Dermis microvascular lymphatic vessel endothelial cell (primary cell): ENCODE results near the gene CPA4. TPM values are rescaled to one million over a fixed set of nuclear protein-coding genes. Genes with fewer than 3 reads are reported as not detected.
A peak's percentile ranks its signal among the peaks of the same experiment; 100 is the strongest.

Source experiments
- DNase-seq, 2 donors: peaks; one replicate each; pipeline versions ENCODE4 v3.0.0 to v3.0.0-alpha.2; 2010; ENCODE audit warnings: low read depth in 2 of 2
- total RNA-seq: library from RNA; depleted of rRNA; stranded (reverse); fragments of >200 nt; gene quantifications from 2 replicates; pipeline ENCODE4 v1.2.1, GENCODE V29; 2014

CPA4 gene
- total RNA-seq, 1 donor from 2014 or later, result not detected

DNA sequence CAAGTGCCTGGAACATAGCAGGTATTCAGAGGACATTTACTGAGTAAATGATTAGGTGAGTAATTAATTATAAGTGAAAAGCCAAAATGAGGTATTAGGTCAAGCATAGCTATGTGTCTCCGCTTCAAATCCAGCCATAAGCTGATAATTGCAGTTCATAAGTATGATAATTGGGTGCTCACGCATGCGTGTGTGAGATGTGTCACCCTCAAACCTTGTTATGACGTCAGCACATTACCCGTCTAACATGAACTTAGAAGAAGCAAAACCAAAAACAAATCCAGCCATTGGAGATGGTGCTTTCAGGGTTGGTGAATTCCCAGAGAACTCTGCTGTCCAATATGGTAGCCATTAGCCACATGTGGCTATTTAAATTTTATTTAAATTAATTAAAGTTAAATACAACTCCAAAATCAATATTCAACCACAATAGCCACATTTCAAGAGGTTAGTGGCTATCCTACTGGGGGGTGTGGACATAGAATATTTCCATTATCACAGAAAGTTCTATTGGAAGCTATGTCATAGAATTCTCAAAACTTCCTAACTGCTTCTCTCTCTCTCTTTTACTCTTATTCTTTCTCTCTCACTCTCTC, 51.4 kb downstream of the CPA4 start, which contains the start of gene CPA5:
TSS of gene CPA5 (plus strand) at position 546 of the 596 bp plus-strand sequence. CDS start 1,670 bp downstream, outside the sequence.
- DNase-seq, result no peak

DNA sequence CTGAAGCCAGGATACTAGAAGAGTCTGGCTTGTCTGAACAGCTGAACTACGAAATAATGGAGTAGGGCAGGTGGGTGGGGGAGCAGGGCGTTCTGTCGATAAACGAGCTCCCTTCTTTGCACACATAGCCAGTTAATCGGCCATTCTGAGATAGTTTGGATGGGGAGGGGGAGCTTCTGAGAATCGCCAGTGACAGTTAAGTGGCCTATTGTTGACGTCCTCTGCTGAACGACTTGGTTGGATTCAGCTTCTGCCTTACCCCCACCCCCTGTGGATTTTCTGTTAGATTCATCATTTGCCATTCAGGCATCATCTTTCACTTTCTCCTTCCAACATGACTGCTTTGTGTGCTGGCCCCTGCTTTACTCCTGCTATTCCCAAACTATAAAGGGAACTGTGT, 52.2 kb downstream of the CPA4 start:
- DNase-seq, result no peak

DNA sequence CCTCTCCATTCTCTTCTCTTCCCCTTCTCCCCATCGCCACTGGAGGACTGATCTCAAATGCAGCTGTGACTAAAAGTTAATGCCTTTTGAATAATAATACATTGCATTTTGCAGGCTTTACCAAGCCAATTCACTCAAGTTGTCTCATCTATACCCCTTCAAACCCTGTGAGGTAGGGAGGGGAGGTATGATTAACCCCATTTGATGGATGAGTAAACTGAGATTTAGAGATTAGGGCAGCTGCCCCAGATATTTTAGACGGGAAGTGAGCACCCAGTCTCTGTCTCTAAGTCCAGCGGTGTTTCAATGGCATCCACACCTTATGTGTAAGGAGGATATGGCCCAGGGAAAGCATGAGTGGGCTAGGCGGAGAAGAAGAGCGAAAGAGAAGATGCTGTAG, 52.8 kb downstream of the CPA4 start:
- no peak for DNase-seq

DNA sequence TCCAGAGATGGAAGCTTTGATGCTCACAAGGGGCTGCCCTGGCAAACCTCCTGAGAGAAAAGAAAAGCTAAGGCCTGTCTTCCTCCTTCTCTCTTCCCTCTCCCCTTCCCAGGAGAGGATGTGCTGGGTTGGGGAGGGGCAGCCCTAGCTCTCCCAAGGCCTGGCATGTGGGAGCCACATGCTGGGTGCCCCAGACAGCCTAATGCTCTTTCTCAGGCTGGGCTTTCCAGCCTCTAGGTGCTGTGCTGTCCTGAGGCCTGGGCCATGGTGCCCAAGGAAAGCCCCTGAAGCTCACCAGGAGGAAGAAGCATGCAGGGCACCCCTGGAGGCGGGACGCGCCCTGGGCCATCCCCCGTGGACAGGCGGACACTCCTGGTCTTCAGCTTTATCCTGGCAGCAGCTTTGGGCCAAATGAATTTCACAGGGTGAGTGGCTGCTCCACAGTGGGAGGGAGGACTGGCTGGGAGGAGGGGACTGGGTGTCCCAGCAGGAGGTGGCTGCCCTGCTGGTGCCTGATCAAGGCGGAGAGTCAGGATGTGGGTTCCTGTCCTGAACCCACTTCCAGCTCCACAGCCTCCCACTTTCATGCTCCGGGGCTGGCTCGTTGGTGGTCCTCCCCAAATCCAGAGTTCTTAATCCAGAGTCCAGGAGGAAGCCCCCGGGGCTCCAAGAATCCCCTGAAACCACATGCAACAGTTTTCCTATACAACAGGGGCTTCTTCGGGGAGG, 53.4 kb downstream of the CPA4 start:
- DNase-seq, result no peak

DNA sequence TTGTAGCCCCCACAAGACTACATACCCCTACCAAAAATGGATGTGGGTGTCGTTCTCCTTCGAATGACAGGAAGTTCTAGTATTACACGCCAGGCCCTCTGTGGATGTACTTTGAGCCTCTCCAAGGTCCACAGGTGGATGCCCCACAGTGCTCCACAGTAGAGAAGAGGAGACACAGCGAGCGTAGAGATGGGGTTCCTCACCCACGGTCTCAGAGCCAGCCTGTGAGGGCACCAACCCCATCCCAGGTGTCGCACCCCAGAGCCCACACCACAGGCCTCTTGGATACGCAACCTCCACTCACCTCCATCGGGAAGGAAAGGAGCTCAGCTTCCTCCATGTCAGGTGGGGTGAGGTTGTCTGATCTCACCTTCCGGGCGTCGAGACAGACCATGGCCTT, 54.0 kb downstream of the CPA4 start:
- no peak for DNase-seq

DNA sequence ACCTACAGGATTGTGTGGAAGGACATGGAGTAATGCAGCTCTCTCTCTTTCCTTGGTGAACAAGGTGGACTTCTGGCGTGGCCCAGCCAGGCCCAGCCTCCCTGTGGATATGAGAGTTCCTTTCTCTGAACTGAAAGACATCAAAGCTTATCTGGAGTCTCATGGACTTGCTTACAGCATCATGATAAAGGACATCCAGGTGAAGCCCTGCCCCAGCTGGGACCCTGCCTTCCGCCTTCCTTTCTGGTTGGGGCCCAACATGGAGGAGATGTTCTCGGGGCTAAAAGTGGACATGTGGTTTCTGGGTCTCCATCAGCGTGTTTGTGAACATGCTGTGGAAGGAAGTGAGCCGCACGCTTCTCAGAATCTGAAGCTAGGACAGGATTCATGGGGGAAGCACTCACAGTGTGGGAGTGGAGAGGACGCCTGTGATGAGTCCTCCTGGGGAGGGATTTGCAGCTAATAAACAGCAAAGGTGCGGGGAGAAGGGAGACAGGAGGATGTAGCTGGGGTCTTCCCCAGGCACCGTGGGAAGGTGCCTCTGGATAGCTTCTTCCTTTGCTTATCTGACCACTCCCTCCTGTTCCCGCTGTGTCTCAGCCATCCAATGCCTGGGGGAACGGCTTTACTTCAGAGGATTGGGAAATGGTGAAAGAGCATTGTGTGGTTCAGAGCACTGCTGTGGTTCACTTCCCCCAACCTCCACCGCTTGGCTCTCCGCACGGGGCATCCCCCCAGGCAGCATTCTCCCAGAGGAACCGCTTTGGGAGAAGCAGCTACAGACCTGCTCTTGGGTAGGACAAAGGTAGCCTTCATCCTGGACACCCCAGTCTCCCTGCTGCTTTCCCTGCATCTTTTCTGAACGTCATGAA, 57.2 kb downstream of the CPA4 start:
- no peak for DNase-seq

DNA sequence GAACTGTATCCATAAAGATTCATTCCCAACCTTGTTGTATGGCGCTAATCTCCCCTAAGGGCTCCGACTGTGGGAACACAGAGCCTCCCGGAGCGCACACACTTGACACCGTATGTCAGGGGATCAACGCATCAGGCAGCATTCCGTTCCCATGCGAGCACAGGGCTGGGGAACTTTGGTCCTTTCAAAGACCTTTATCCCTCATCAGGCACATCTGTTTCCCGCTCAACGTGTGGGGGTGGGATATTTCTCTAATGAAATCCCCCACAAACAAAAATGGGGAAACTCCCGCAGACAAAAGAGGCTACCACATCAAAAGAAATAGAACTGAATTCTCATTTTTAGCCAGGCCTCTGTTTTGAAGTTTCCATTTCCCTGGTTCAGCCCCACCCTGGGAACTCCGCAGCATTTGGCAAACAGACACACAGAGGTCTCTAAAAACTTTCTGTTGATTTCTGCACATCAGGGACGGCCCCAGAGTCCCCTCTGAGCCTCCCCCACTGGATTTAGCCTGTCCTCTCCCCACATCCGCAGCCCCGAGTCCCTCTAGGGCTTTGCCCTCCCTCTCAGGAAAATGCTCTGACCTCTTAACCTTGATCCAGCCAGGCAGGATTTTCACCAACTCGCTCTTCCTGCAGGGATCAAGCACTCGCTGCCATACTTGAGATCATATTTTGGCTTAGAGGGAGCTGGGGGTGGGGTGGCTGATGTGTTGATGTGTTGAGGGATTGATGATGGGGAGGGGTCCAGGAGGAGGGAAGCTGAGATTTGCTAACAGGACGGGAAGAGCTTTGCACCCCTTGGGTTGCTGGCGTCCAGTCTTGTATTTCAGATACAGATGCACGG, 58.2 kb downstream of the CPA4 start:
- DNase-seq, result peak; percentile 37 to 62

DNA sequence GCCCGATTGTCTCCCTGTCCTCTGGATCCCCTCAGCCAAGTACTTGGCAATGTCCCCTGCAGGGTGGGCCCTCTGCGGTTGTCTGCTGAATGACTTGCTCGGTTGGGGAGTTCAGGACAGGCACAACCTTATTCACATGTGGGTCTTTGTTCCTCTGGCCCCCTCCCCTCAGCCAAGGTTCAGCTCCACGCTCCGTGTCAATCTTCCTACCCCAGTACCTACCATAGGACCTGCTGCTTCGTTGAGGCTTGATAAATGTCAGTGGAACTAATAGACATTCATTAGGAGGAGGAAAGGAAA, 58.8 kb downstream of the CPA4 start:
- no peak for DNase-seq

DNA sequence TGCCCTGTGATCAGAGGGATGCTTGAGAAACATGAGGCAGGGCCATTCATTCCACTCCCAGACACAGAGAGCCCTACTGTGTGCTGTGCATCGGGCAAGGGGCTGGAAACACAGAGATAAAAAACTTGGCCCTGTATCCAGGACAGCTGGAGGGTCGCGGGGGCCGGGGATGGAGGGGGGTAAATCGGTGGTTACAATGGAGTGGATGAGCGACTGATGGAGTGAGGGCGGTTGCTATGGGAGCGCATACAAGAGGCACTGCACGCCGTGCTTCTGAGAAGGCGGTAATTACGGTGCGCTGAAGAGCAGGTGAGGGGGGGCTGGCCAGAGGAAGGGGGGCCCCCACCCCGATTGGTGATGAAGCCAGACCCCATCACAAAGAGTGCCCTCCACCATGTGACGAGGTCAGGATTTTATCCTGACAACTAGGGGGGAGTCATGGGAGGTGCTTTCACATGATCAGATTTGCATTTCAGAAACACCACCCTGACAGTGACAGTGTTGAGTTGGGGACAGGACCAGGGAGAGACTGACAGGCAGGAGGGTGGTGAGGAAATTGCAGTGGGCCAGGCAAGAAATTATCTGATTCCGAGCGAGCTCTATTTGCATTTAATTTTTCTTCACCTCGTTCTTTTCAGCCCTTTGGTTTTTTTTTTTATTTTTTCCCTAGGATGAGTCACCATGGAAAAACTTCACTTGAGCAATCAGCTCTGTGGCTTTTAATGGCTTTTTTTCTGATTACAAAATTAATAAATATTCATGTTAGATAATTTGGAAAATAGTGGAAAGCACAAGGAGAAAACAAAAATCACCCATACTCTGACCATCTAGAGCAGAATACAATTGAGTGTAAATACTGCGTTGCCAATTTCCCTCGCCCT, 59.5 kb downstream of the CPA4 start:
- peak in 1 of 2 donors; percentile 23 for DNase-seq

DNA sequence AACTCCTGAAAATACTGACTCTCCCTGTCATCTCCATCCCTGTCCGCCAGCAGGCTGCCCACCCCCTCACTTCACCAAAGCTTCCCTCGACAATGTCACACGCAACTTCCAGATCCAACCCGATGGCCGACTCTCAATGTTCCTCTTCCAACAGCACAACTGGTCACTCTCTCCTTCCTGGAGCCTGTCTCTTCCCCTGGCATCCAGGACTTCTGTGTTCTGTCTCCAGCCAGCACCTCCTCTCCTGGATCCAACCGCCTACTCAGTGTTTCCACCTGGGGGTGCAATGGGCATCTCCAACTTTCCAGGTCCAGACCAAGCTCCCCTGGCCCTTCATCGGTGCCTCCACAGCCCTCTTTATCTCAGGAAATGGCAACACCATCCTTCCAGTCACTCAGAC, 60.2 kb downstream of the CPA4 start:
- no peak for DNase-seq

DNA sequence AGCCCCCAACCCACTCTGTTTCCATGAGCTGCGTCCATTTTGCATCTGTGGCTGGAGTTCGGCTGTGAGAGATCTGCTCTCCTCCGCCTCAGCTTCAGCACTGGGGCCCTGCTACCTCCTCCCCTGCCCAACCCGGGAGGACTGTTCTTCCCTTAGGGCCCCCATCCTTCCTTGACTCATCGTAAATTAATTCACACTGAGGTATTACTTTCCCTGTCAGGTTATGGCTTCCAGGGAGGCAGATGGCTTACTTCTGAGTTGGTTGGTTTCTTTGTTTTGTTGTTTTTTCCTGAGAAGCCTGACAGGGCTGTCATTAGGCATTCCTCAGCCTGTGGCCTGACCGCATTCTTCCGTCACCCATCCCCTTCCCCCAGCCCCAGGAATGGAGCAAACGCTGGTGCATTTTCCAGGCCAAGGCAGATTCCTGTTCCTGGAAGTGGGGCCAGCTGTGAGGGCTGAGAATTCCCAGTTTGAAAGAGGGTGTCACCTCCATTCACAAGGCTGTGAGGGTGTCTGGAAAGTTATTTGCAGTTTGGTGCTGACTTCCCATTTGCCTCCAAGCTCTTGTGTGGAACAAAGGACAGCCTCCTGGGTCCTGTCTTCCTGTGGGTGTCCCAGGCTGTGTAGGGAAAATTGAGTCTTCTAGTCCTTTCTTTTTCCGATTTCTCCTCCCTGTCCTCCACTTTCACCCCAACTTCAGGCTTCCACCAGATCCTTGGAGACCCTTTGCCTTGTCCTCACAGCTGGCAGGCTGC, 63.3 kb downstream of the CPA4 start:
- DNase-seq, result peak in 1 of 2 donors; percentile 29

DNA sequence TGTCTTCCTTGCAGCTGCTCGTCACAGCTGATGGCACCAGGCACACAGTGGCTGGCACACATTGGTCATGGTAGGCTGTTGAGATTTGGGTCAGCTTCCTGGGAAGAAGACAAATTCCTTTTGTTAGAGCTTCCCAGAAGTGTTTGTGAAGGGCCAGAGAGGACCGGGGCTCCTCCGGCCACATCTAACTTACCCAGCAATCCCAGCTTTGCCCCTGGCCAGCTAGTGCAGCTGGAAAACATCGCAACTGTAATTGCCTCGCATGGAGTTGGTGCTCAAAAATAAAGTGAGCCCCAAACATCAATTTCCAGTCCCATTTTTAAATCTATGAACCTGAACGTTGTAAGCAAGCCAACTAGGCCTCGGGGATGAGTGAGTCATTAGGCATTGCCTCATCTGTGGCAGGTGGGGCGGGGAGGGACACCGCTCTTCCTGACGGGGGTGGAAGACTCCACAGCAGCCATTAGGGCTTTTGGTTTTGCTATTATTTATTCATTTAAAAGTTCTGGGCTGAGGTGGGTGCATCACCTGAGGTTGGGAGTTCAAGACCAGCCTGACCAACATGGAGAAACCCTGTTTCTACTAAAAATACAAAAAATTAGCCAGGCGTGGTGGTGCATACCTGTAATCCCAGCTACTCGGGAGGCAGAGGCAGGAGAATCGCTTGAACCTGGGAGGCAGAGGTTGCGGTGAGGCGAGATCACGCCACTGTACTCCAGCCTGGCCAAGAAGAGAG, 64.1 kb downstream of the CPA4 start:
- peak; percentile 65 to 69 for DNase-seq

DNA sequence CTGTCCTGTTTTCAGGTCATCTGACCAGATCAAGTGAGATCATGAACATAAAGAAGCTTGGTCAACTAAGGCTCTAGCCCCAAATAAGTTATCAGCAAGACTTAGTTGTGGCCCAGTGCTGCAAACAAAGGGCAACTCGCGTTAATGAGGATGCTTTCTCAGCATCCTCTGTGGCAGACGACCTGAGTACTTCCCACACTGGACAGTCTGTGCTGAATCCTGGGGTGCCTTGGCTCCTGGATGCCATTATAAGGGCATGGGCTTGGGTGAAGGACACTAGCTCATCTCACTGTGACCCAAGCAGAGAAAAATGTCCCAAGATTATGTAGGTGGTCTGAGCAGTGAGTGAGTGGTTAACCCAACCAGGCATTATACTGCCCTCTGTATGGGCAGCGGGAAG, 65.5 kb downstream of the CPA4 start:
- no peak for DNase-seq

DNA sequence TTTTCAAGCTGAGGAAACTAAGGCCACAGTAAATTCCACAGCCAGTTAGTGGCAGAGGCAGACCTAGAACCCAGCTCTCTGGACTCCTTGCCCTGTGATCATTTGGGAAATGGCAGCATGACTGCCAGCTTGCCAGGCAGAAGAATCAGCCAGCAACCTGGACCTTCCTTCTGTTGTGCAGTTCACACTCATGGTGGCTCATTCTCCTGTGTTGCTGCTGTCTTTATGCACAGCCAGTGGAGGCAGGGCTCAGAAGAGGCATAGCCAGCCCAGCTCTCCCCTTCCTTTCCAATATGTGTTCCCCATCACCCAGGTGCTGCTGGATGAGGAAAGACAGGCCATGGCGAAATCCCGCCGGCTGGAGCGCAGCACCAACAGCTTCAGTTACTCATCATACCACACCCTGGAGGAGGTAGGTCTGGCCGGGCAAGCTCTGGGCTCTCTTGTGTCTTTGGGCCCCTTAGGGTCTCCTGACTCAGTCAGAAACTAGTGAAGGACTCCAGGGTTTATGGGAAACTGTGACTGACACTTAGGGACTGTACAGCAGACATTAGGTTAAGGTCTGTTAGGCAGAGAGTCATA, 66.4 kb downstream of the CPA4 start:
- no peak for DNase-seq

DNA sequence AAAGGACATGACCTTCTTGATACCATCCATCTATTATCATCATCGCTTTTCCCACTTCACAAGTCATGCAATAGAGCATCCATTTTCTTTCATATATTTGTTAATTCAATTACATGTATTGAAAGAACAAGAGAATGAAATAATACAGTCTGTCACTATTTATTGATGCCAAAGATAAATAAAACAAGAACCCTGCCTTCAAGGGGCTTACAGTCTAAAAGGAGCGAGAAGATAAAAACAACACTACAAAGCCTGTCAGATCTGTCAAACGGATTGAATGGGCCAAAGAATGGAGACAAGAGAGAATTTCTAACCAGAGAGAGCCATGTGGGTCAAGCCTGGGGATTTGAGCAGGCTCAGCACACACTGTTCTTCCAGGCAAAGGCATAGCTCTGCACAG, 67.6 kb downstream of the CPA4 start:
- DNase-seq, result no peak

DNA sequence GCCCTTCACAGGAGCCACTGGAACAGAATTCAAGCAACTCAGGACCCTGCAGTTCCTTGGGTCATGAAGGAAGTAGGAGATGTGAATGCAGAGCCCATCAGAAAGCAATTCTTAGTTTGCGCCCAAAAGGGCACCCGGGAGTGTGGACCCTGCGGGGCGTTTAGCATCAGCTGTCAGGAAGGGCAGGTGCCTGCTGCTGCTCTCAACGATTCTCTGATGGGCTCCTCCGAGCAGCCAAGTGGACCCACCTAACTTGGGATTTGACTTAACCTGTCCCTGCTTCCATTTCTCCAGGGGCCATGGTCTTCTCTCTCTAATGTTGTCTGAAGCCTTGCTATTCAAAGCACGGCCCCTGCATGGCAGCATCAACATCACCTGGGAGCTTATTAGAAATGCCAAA, 68.7 kb downstream of the CPA4 start:
- no peak for DNase-seq

DNA sequence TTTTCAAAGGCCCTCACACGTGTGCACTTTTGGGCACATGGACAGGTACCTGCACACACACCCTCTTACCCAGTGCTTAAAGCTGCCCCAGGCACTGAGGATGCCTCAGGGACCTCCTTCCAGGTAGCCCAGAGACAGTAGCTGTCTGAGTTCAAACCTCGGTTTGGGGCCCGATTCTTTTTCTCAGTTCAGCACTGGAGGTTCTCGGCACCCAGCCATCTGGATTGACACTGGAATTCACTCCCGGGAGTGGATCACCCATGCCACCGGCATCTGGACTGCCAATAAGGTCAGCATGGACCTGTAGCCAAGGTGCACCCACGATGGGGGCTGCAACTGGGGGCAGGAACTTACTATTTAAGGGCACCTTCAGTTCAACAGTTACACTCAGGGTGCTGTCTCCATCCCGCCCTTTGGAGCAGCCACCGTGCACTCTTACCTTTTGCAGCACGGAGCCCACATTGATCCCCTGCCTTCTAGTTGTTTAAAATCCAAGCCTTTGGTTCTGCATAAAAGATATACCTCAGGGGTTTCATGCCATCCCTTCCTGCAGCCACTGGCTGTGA, 69.4 kb downstream of the CPA4 start:
- no peak for DNase-seq

DNA sequence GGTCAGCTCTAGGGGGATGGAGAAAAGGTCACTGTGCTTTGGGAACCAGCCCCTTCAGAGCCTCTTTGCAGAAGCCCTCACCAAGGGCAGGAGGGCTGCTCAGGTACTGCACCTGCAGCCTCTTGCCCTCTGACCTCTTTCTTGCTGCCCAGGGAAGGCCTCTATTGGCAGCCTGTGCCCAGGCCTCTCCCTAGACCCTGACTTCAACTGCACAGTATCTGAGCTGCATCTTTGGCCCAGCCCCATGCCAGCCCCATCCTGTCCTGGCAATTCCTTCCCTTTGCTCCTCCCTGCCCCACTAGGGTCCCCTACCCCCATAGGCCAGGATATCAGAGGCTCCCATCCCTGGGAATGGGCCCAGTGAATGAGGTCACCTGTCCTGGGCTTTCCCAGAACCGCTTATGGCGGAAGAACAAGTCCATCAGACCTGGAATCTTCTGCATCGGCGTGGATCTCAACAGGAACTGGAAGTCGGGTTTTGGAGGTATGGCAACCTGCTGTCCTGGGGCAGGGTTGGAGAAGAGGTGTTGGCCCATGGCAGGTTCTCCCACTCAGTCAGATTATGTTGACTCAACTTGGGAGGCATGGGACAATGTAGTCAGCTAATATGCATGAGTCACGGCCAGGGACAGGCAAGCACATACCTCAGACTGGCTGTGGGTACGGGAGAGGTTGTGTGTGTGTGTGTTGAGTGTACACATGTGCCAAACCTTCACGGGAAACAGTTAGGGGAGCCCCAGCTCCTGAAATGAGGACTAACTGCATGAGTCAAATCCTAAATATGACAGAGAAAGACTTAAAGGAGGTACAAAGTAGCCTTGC, 70.3 kb downstream of the CPA4 start:
- DNase-seq, result peak in 1 of 2 donors; percentile 72
